Prostate gland (tissue), 2 donors: ENCODE measurements around the gene ACYP1.
A peak's percentile ranks its signal among the peaks of the same experiment; 100 is the strongest.

Experiments
- POLR2A ChIP-seq: fragments of 450-650 bp; IDR thresholded peaks from one replicate; pipeline ENCODE4 v1.6.1; 2016; ENCODE audit warnings: antibody characterized with exemption, mild to moderate bottlenecking
- POLR2AphosphoS5 ChIP-seq: sonication (generic); formaldehyde crosslinking; IDR thresholded peaks from one replicate; pipeline ENCODE4 v1.6.1; 2017; ENCODE audit warnings: antibody characterized with exemption
- TF ChIP-seq, protein P1 (sequence below), 4 experiments: fragments of 200-600 bp in 2 of 4; fragments of 450-650 bp in 2 of 4; sonication (generic) in 2 of 4; IDR thresholded peaks; 1 replicate in 3 of 4; 2 replicates in 1 of 4; pipeline ENCODE4 v1.5.1; 2016 to 2019; ENCODE audit warnings: antibody characterized with exemption in 4 of 4, mild to moderate bottlenecking in 2 of 4, moderate library complexity in 2 of 4

DNA sequence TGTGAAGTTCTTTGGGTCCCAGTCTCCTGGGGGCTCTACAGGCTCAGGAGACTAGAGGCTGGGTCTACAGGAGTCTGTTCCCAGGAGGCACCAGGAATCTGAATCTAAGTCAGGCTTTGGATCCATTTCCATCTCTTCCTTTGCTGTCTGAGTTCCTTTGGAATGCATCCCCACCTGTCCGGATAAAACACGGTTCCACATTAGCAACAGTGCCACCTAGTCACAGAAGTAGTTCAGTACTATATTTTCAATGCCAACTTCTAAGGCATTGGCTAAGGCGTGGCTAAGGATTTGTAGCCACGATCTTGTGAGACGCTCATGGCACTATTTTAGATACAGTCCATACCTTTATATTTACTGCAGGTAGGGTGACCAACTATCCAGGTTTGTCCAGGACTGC, 20.7 kb upstream of the ACYP1 start:
- TF ChIP-seq, protein P1, sequence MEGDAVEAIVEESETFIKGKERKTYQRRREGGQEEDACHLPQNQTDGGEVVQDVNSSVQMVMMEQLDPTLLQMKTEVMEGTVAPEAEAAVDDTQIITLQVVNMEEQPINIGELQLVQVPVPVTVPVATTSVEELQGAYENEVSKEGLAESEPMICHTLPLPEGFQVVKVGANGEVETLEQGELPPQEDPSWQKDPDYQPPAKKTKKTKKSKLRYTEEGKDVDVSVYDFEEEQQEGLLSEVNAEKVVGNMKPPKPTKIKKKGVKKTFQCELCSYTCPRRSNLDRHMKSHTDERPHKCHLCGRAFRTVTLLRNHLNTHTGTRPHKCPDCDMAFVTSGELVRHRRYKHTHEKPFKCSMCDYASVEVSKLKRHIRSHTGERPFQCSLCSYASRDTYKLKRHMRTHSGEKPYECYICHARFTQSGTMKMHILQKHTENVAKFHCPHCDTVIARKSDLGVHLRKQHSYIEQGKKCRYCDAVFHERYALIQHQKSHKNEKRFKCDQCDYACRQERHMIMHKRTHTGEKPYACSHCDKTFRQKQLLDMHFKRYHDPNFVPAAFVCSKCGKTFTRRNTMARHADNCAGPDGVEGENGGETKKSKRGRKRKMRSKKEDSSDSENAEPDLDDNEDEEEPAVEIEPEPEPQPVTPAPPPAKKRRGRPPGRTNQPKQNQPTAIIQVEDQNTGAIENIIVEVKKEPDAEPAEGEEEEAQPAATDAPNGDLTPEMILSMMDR (IDR thresholded peaks at IDR 0.05) = peak in 3 of 4 experiments; percentile 24 to 45 (median 43)
- TF ChIP-seq POLR2AphosphoS5 (peak; percentile 27), POLR2A (no peak)
